CD14-positive monocyte (primary cell): ENCODE data around the gene VPS13A. TPM values are rescaled to one million over a fixed set of nuclear protein-coding genes. Genes with fewer than 3 reads are reported as not detected.

Source experiments
- DNase-seq, 3 donors: peaks; one replicate each; pipeline ENCODE4 v3.0.0-alpha.2; 2011 to 2022
- H2AFZ ChIP-seq: 2 replicates; pipeline ENCODE4 v1.6.0; 2012; ENCODE audit warnings: mild to moderate bottlenecking, low read depth, low read length, inconsistent platforms; ENCODE audit not compliant: insufficient read depth, poor library complexity, severe bottlenecking
- H3K27ac ChIP-seq, 2 donors: 1 replicate in 1 of 2; 2 replicates in 1 of 2; pipeline ENCODE4 v1.5.1; 2012 to 2013; ENCODE audit warnings: low read length in 2 of 2, control low read depth in 1 of 2, inconsistent platforms in 1 of 2, low read depth in 1 of 2, mild to moderate bottlenecking in 1 of 2
- H3K27me3 ChIP-seq, 2 donors: one replicate each; pipeline versions ENCODE4 v1.6.0 to v1.6.1; 2011 to 2013; ENCODE audit warnings: low read length in 2 of 2; ENCODE audit not compliant: control insufficient read depth in 2 of 2, insufficient read depth in 2 of 2
- H3K36me3 ChIP-seq, 2 donors: replicated peaks in 1 of 2; 1 replicate in 1 of 2; 2 replicates in 1 of 2; pipeline versions ENCODE4 v1.5.1 to v1.6.1; 2012 to 2013; ENCODE audit warnings: low read length in 2 of 2, control low read depth in 1 of 2, inconsistent platforms in 1 of 2, mild to moderate bottlenecking in 1 of 2; ENCODE audit not compliant: insufficient read depth in 2 of 2, control insufficient read depth in 1 of 2
- H3K4me1 ChIP-seq, 2 donors: 1 replicate in 1 of 2; 2 replicates in 1 of 2; pipeline versions ENCODE4 v1.5.1 to v1.6.1; 2012 to 2013; ENCODE audit warnings: low read length in 2 of 2, control low read depth in 1 of 2, inconsistent platforms in 1 of 2, mild to moderate bottlenecking in 1 of 2, moderate library complexity in 1 of 2; ENCODE audit not compliant: insufficient read depth in 2 of 2, control insufficient read depth in 1 of 2
- H3K4me2 ChIP-seq: replicated peaks from 2 replicates; pipeline ENCODE3; 2012; ENCODE audit warnings: low read length, moderate library complexity, mild to moderate bottlenecking; ENCODE audit not compliant: poor library complexity, severe bottlenecking; ENCODE audit errors: extremely low read depth
- H3K4me3 ChIP-seq, 3 experiments: fragments of 200-600 bp in 1 of 3; sonication (generic) in 1 of 3; replicated peaks in 1 of 3; 1 replicate in 2 of 3; 2 replicates in 1 of 3; pipeline ENCODE4 v1.5.1; 2011 to 2013; ENCODE audit warnings: low read length in 3 of 3, mild to moderate bottlenecking in 3 of 3, control low read depth in 2 of 3, low read depth in 2 of 3, inconsistent platforms in 1 of 3, moderate library complexity in 1 of 3
- H3K79me2 ChIP-seq: 2 replicates; pipeline ENCODE4 v1.6.0; 2012; ENCODE audit warnings: mild to moderate bottlenecking, control low read depth, inconsistent platforms, low read length, moderate library complexity; ENCODE audit not compliant: insufficient read depth
- H3K9ac ChIP-seq: 2 replicates; pipeline ENCODE4 v1.6.0; 2017; ENCODE audit warnings: low read length, mild to moderate bottlenecking; ENCODE audit not compliant: insufficient read depth, poor library complexity, severe bottlenecking
- H3K9me3 ChIP-seq, 2 donors: replicated peaks in 1 of 2; 1 replicate in 1 of 2; 2 replicates in 1 of 2; pipeline versions ENCODE4 v1.5.1 to v1.6.1; 2012 to 2013; ENCODE audit warnings: low read length in 2 of 2, control low read depth in 1 of 2; ENCODE audit not compliant: control insufficient read depth in 1 of 2, insufficient read depth in 1 of 2
- H4K20me1 ChIP-seq: 2 replicates; pipeline ENCODE4 v1.6.0; 2012; ENCODE audit warnings: mild to moderate bottlenecking, low read length, control low read depth, moderate library complexity; ENCODE audit not compliant: insufficient read depth
- H3K27ac Mint-ChIP-seq, 7 donors: one replicate each; pipeline ENCODE4 v1.8.0; 2020; ENCODE audit warnings: mild to moderate bottlenecking in 7 of 7, mixed read lengths in 7 of 7, moderate library complexity in 6 of 7, inconsistent platforms in 2 of 7
- H3K27me3 Mint-ChIP-seq, 3 donors: one replicate each; pipeline ENCODE4 v1.8.0; 2021 to 2022; ENCODE audit warnings: low read depth in 3 of 3, mild to moderate bottlenecking in 3 of 3, mixed read lengths in 3 of 3, moderate library complexity in 3 of 3, inconsistent platforms in 1 of 3
- H3K36me3 Mint-ChIP-seq, 2 donors: one replicate each; pipeline ENCODE4 v1.8.0; 2020; ENCODE audit warnings: mixed read lengths in 2 of 2, inconsistent platforms in 1 of 2, mild to moderate bottlenecking in 1 of 2
- H3K4me1 Mint-ChIP-seq: one replicate; pipeline ENCODE4 v1.8.0; 2020; ENCODE audit warnings: mild to moderate bottlenecking, mixed read lengths
- H3K4me3 Mint-ChIP-seq, 2 donors: one replicate each; pipeline ENCODE4 v1.8.0; 2020; ENCODE audit warnings: mild to moderate bottlenecking in 2 of 2, mixed read lengths in 2 of 2, moderate library complexity in 1 of 2
- H3K9me3 Mint-ChIP-seq, 7 donors: one replicate each; pipeline ENCODE4 v1.8.0; 2020 to 2022; ENCODE audit warnings: mixed read lengths in 7 of 7, mild to moderate bottlenecking in 6 of 7, moderate library complexity in 6 of 7, inconsistent platforms in 2 of 7
- WGBS: methylation state at CpG from one replicate; pipeline ENCODE4 v1.1.5; 2013; ENCODE audit warnings: missing lambda C conversion rate; ENCODE audit not compliant: insufficient coverage; 5-methylcytosine and 5-hydroxymethylcytosine counted together
- intact Hi-C, 2 donors: fragments of 100-400 bp; cut with micrococcal nuclease; formaldehyde crosslinking; loops; one replicate each; pipeline versions ENCODE4 v1.15.0 to v1.15.1; 2023
- polyA minus RNA-seq: library from RNA; depleted of rRNA, polyadenylated mRNA; stranded (reverse); fragments of >200 nt; gene quantifications from 2 replicates; pipeline ENCODE4 v1.2.3, GENCODE V29; 2012
- polyA plus RNA-seq, 3 donors: library from polyadenylated mRNA; depleted of rRNA in 1 of 3; unstranded in 2 of 3; stranded (reverse) in 1 of 3; fragments of 300-500 nt in 2 of 3; fragments of >200 nt in 1 of 3; fragmentation: Illumina TruSeq in 2 of 3; gene quantifications; 1 replicate in 2 of 3; 2 replicates in 1 of 3; pipeline ENCODE4 v1.2.3, GENCODE V29; 2012 to 2021
- total RNA-seq, 12 experiments: library from RNA in 1 of 12; stranded (reverse) in 1 of 12; fragments of 120-200 nt in 1 of 12; gene quantifications; one replicate each; pipeline ENCODE4 v1.2.4 and lab custom pipeline; 2013 to 2026; ENCODE audit warnings: mixed read lengths in 6 of 12, inconsistent platforms in 1 of 12
- TF ChIP-seq, protein P1 (sequence below): fragments of 200-600 bp; IDR thresholded peaks from one replicate; pipeline ENCODE4 v1.8.0; 2022; ENCODE audit warnings: antibody characterized with exemption, mild to moderate bottlenecking

The VPS13A gene
- total RNA-seq (2013), result 4.3 TPM
- polyA plus RNA-seq, result 1 to 10 TPM in 2 of 3 donors, under 1 TPM in 1; 0.27 to 1.8 (median 1.1) TPM
- 1.8 and 2.9 TPM in 2 replicates for polyA minus RNA-seq
- 15.5 to 60.6 (median 41.1) reads per million in 11 experiments for total RNA-seq (lab: John Stamatoyannopoulos, UW)

DNA sequence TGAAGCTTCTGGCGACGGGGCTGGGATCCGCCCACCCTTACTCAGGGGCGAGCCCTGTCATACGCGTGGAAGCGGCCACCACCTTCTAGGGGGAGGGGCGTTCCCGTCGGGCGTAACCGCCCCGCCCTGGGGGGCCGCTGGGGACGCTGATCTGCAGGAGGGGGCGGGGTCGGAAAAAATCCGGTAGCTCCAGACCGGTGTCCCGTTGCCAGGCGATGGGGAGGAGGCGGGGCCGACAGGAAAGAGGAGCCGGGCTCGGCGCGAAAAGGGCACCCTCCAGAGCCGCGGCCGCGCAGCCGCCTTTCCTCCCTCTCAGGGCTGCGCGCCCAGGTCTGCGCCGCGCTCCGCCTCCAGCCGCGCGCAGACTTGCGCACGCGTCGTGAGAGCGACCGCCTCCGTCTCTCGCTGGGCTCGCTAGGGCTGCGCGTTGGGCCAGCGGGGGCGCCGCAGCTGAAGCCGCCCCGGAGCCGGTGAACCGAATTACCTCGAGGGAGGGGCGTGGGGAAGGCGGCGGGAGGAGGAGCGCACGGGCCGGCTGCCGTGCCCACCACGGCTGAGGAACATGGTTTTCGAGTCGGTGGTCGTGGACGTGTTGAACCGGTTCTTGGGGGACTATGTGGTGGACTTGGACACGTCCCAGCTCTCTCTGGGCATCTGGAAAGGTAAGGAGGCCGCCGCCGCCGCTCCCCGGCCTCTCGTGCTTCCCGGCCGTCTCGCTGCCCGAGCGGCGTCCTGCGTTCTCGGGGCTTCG lies at the start of gene VPS13A:
TSS of gene VPS13A (plus strand) at position 392 of the 751 bp plus-strand sequence. CDS start at position 563, 171 bp downstream.
- H3K9me3 Mint-ChIP-seq, result no peaks in the 10 kb centered on the region
- Histone ChIP-seq H3K79me2 (peaks cover 10% of the 10 kb centered on the region), H4K20me1 (no peaks in the 10 kb centered on the region), H3K4me3 (peak within 1 kb of the TSS; percentile 41 to 83 (median 83)), H3K4me2 (peak within 1 kb of the TSS; percentile 83), H2AFZ (peak within 1 kb of the TSS; percentile 94), H3K27me3 (peaks cover 4 to 19% of the 10 kb centered on the region in 2 donors), H3K4me1 (peaks cover 20 to 25% of the 10 kb centered on the region in 2 donors), H3K9me3 (no peaks in the 10 kb centered on the region), H3K36me3 (no peaks in the 10 kb centered on the region), H3K27ac (peak within 1 kb of the TSS in 1 of 2 donors; percentile 63), H3K9ac (peak within 1 kb of the TSS; percentile 75)
- peak within 1 kb of the TSS; percentile 93 to 95 for H3K4me3 Mint-ChIP-seq
- peaks cover 0 to 2% of the 10 kb centered on the region in 2 donors for H3K36me3 Mint-ChIP-seq
- peak within 1 kb of the TSS; percentile 25 to 77 (median 50) for H3K27ac Mint-ChIP-seq
- H3K27me3 Mint-ChIP-seq, result peaks cover 2 to 20% (median 11%) of the 10 kb centered on the region in 3 donors
- under 1% methylated on average over 84 of the region's 89 CpGs for WGBS
- DNase-seq, result peak; percentile 64 to 71 (median 64)
- peaks cover 24% of the 10 kb centered on the region for H3K4me1 Mint-ChIP-seq
- TF ChIP-seq, protein P1, sequence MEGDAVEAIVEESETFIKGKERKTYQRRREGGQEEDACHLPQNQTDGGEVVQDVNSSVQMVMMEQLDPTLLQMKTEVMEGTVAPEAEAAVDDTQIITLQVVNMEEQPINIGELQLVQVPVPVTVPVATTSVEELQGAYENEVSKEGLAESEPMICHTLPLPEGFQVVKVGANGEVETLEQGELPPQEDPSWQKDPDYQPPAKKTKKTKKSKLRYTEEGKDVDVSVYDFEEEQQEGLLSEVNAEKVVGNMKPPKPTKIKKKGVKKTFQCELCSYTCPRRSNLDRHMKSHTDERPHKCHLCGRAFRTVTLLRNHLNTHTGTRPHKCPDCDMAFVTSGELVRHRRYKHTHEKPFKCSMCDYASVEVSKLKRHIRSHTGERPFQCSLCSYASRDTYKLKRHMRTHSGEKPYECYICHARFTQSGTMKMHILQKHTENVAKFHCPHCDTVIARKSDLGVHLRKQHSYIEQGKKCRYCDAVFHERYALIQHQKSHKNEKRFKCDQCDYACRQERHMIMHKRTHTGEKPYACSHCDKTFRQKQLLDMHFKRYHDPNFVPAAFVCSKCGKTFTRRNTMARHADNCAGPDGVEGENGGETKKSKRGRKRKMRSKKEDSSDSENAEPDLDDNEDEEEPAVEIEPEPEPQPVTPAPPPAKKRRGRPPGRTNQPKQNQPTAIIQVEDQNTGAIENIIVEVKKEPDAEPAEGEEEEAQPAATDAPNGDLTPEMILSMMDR, result no peak
- intact Hi-C loops, result no loop called here

DNA sequence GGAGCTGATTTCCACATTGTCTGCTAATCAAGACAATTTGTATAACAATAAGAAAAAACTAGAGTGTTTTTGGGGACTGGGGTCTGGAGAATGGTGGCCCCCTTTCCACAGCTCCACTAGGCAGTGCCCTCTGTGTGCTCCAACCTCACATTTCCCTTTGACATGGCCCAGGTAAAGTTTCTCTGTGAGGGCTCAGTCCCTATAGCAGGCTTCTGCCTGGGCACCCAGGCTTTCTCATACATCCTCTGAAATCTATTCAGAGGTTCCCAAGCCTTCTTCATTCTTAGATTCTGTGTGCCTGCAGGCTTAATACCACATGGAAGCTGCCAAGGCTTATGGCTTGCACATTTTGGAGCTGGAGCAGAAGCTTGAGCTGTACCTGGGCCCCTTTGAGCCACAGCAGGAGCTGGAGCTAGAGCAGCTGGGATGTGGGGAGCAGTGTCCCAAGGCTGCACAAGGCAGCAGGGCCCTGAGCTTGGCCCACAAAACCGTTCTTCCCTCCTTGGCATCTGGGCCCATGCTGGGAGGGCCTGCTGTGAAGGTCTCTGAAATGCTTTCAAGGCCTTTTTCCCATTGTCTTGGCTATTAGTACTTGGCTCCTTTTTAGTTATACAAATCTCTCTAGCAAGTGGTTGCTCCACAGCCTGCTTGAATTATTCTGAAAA lies 49.1 kb upstream of the VPS13A start:
- H3K27ac Mint-ChIP-seq, result no peak overlapping the region
- WGBS, result 71% methylated on average over 1 of the region's 1 CpG
- TF ChIP-seq, protein P1, result no peak
- H3K36me3 Mint-ChIP-seq, result no peaks in the 10 kb centered on the region
- Histone ChIP-seq H3K4me1 (no peaks in the 10 kb centered on the region), H3K36me3 (no peaks in the 10 kb centered on the region), H3K4me3 (no peak overlapping the region), H3K4me2 (no peak overlapping the region), H2AFZ (no peak overlapping the region), H3K27ac (no peak overlapping the region), H3K27me3 (peaks cover 0 to 2% of the 10 kb centered on the region in 2 donors), H3K79me2 (no peaks in the 10 kb centered on the region), H4K20me1 (no peaks in the 10 kb centered on the region), H3K9me3 (peaks cover 0 to 8% of the 10 kb centered on the region in 2 donors), H3K9ac (no peak overlapping the region)
- intact Hi-C loops, result no loop called here
- H3K9me3 Mint-ChIP-seq, result peaks cover 0 to 9% (median 3%) of the 10 kb centered on the region in 7 donors
- H3K4me3 Mint-ChIP-seq, result no peak overlapping the region
- H3K4me1 Mint-ChIP-seq, result no peaks in the 10 kb centered on the region
- peaks cover 4 to 7% (median 6%) of the 10 kb centered on the region in 3 donors for H3K27me3 Mint-ChIP-seq
- no peak for DNase-seq
